SK-N-SH treated with all-trans-retinoic acid at 6 μM for 48 hours (cell line): ENCODE data around the gene MTFR1L.

Experiments
- ATAC-seq: fragments of 200-7000 bp; cut with Tn5 transposase; 3 replicates; pipeline ENCODE4 v1.9.1; 2020; ENCODE audit warnings: mild to moderate bottlenecking, moderate library complexity
- ARNTL ChIP-seq: fragments of 450-650 bp; formaldehyde crosslinking; IDR thresholded peaks from 2 replicates; pipeline ENCODE4 v1.5.0; 2020; ENCODE audit warnings: low read depth, mild to moderate bottlenecking, moderate library complexity, borderline replicate concordance
- BACH2 ChIP-seq: fragments of 250-450 bp; sonication (Bioruptor Pico); IDR thresholded peaks from 2 replicates; pipeline ENCODE4 v1.9.0; 2021; ENCODE audit warnings: mild to moderate bottlenecking, borderline replicate concordance
- CREB5 ChIP-seq: fragments of 250-450 bp; sonication (Bioruptor Pico); IDR thresholded peaks from 2 replicates; pipeline ENCODE4 v1.5.1; 2020; ENCODE audit warnings: low read depth, mild to moderate bottlenecking, moderate library complexity
- CSDC2 ChIP-seq: fragments of 250-450 bp; sonication (Bioruptor Pico); IDR thresholded peaks from 2 replicates; pipeline ENCODE4 v1.5.0; 2020; ENCODE audit warnings: mild to moderate bottlenecking, moderate library complexity
- CSRNP3 ChIP-seq: fragments of 250-450 bp; sonication (Bioruptor Pico); IDR thresholded peaks from 2 replicates; pipeline ENCODE4 v1.5.1; 2021; ENCODE audit warnings: mild to moderate bottlenecking, moderate library complexity
- ESRRG ChIP-seq: fragments of 250-450 bp; sonication (Bioruptor Pico); IDR thresholded peaks from 2 replicates; pipeline ENCODE4 v1.6.1; 2021; ENCODE audit warnings: mild to moderate bottlenecking
- GLIS3 ChIP-seq: fragments of 250-450 bp; sonication (Bioruptor Pico); IDR thresholded peaks from 2 replicates; pipeline ENCODE4 v1.5.0; 2020; ENCODE audit warnings: mild to moderate bottlenecking, moderate library complexity
- OSR1 ChIP-seq: fragments of 250-450 bp; sonication (Bioruptor Pico); IDR thresholded peaks from 2 replicates; pipeline ENCODE4 v1.8.0; 2022; ENCODE audit warnings: moderate library complexity, mild to moderate bottlenecking, inconsistent platforms
- PATZ1 ChIP-seq: fragments of 250-450 bp; sonication (Bioruptor Pico); IDR thresholded peaks from 2 replicates; pipeline ENCODE4 v1.8.0; 2020; ENCODE audit warnings: mild to moderate bottlenecking, moderate library complexity, borderline replicate concordance
- POU6F1 ChIP-seq: fragments of 250-450 bp; sonication (Bioruptor Pico); IDR thresholded peaks from 2 replicates; pipeline ENCODE4 v1.8.0; 2021; ENCODE audit warnings: low read depth, mild to moderate bottlenecking, moderate library complexity, borderline replicate concordance
- PPARA ChIP-seq: fragments of 250-450 bp; sonication (Bioruptor Pico); IDR thresholded peaks from 2 replicates; pipeline ENCODE4 v1.5.0; 2020; ENCODE audit warnings: mild to moderate bottlenecking, borderline replicate concordance
- RARB ChIP-seq: fragments of 250-450 bp; sonication (Bioruptor Pico); IDR thresholded peaks from 2 replicates; pipeline ENCODE4 v1.8.0; 2021; ENCODE audit warnings: mild to moderate bottlenecking, moderate library complexity
- SNAI2 ChIP-seq: fragments of 250-450 bp; sonication (Bioruptor Pico); IDR thresholded peaks from 2 replicates; pipeline ENCODE4 v1.5.0; 2020; ENCODE audit warnings: mild to moderate bottlenecking, moderate library complexity
- TCF4 ChIP-seq: fragments of 250-450 bp; sonication (Bioruptor Pico); IDR thresholded peaks from 2 replicates; pipeline ENCODE4 v1.8.0; 2021; ENCODE audit warnings: mild to moderate bottlenecking, moderate library complexity, borderline replicate concordance
- TOX ChIP-seq: fragments of 250-450 bp; sonication (Bioruptor Pico); IDR thresholded peaks from 2 replicates; pipeline ENCODE4 v1.8.0; 2021; ENCODE audit warnings: mild to moderate bottlenecking, moderate library complexity, borderline replicate concordance
- TSHZ2 ChIP-seq: fragments of 250-450 bp; sonication (Bioruptor Pico); IDR thresholded peaks from 2 replicates; pipeline ENCODE4 v1.5.0; 2020; ENCODE audit warnings: mild to moderate bottlenecking, moderate library complexity
- ZC3H10 ChIP-seq: fragments of 250-450 bp; sonication (Bioruptor Pico); IDR thresholded peaks from 2 replicates; pipeline ENCODE4 v1.5.1; 2021; ENCODE audit warnings: mild to moderate bottlenecking, moderate library complexity
- ZFP3 ChIP-seq: fragments of 250-450 bp; sonication (Bioruptor Pico); IDR thresholded peaks from 2 replicates; pipeline ENCODE4 v1.5.0; 2020; ENCODE audit warnings: mild to moderate bottlenecking, moderate library complexity
- ZFP30 ChIP-seq: fragments of 450-650 bp; formaldehyde crosslinking; IDR thresholded peaks from 2 replicates; pipeline ENCODE4 v1.5.0; 2022; ENCODE audit warnings: mild to moderate bottlenecking, moderate library complexity
- ZNF565 ChIP-seq: fragments of 450-650 bp; formaldehyde crosslinking; conservative IDR thresholded peaks from 2 replicates; pipeline ENCODE4 v1.5.0; 2020; ENCODE audit warnings: low read depth, mild to moderate bottlenecking, moderate library complexity
- ZNF70 ChIP-seq: fragments of 450-650 bp; formaldehyde crosslinking; IDR thresholded peaks from 2 replicates; pipeline ENCODE4 v1.5.0; 2020; ENCODE audit warnings: mild to moderate bottlenecking, moderate library complexity

Gene MTFR1L

GRCh38 chr1:25815208-25816111 is 4.3 kb upstream of the MTFR1L start:
- TF ChIP-seq ARNTL: no peak
- no peak for TF ChIP-seq BACH2 (CRISPR knock-in tag)
- TF ChIP-seq ZNF70: no peak
- TF ChIP-seq RARB: no peak
- no peak for TF ChIP-seq GLIS3 (CRISPR knock-in tag)
- no peak for TF ChIP-seq CREB5
- no peak for TF ChIP-seq ZFP3 (CRISPR knock-in tag)
- TF ChIP-seq ZC3H10 (CRISPR knock-in tag): no peak
- TF ChIP-seq TCF4 (CRISPR knock-in tag): no peak
- no peak for TF ChIP-seq SNAI2 (CRISPR knock-in tag)
- no peak for TF ChIP-seq TSHZ2 (CRISPR knock-in tag)
- TF ChIP-seq CSRNP3: no peak
- no peak for TF ChIP-seq PPARA
- TF ChIP-seq POU6F1 (CRISPR knock-in tag): no peak
- no peak for TF ChIP-seq ZNF565
- no peak for TF ChIP-seq ZFP30 (CRISPR knock-in tag)
- TF ChIP-seq CSDC2 (CRISPR knock-in tag): no peak
- no peak for TF ChIP-seq TOX (CRISPR knock-in tag)
- no peak for TF ChIP-seq ESRRG
- TF ChIP-seq, all 23 proteins: peak for 0
- ATAC-seq: no peak

- ATAC-seq: no peak
These were observed 3.5 kb upstream of the MTFR1L start for GRCh38 chr1:25816112-25816718.

GRCh38 chr1:25817840-25818501 is 1.8 kb upstream of the MTFR1L start:
- no peak for ATAC-seq
- no peak for TF ChIP-seq ESRRG
- TF ChIP-seq SNAI2 (CRISPR knock-in tag): no peak
- no peak for TF ChIP-seq CSDC2 (CRISPR knock-in tag)
- TF ChIP-seq CSRNP3: no peak
- no peak for TF ChIP-seq TSHZ2 (CRISPR knock-in tag)
- no peak for TF ChIP-seq PPARA
- no peak for TF ChIP-seq PATZ1 (CRISPR knock-in tag)
- TF ChIP-seq TOX (CRISPR knock-in tag): no peak
- TF ChIP-seq, all 23 proteins: peak for 0

More at GRCh38 chr1:25816112-25816718, 3.5 kb upstream of the MTFR1L start:
- TF ChIP-seq OSR1 (CRISPR knock-in tag): no peak
- no peak for TF ChIP-seq ZNF70
